HG02970 (cell line): Measurements from ENCODE around the gene THSD7B.
"Not testable (repeated sequence)": the region's sequence is repeated elsewhere in the genome, so short reads cannot be mapped to it uniquely, and the experiment has no call there.

Experiments
- ATAC-seq: cut with Tn5 transposase; IDR thresholded peaks from one replicate; pipeline ENCODE4 v1.9.1; 2021; ENCODE audit warnings: mild to moderate bottlenecking, moderate library complexity, moderate number of reproducible peaks; ENCODE audit not compliant: unreplicated experiment, low FRiP score

Gene THSD7B

GRCh38 chr2:137020452-137021196 lies 255.3 kb downstream of the THSD7B start:
- no peak for ATAC-seq

GRCh38 chr2:137021763-137022162 lies 256.4 kb downstream of the THSD7B start:
- ATAC-seq: no peak

GRCh38 chr2:137023205-137023604 lies 257.9 kb downstream of the THSD7B start:
- ATAC-seq: no peak

GRCh38 chr2:137031731-137032130 lies 266.4 kb downstream of the THSD7B start:
- no peak for ATAC-seq

GRCh38 chr2:137036619-137037018 lies 271.3 kb downstream of the THSD7B start:
- no peak for ATAC-seq

- no peak for ATAC-seq
Measured at GRCh38 chr2:137039482-137040152, 274.3 kb downstream of the THSD7B start.

- no peak for ATAC-seq
Measured at GRCh38 chr2:137047369-137047768, 282.0 kb downstream of the THSD7B start.

- ATAC-seq: no peak
Measured at GRCh38 chr2:137048455-137048854, 283.1 kb downstream of the THSD7B start.

GRCh38 chr2:137049518-137049917 lies 284.2 kb downstream of the THSD7B start:
- ATAC-seq: no peak

- ATAC-seq: no peak
Measured at GRCh38 chr2:137050949-137051348, 285.6 kb downstream of the THSD7B start.

- ATAC-seq: no peak
Measured at GRCh38 chr2:137051778-137052398, 286.5 kb downstream of the THSD7B start.

- ATAC-seq: no peak
Measured at GRCh38 chr2:137056704-137057103, 291.4 kb downstream of the THSD7B start.

- not testable (repeated sequence) for ATAC-seq
Measured at GRCh38 chr2:137076111-137076765, 310.9 kb downstream of the THSD7B start.

- ATAC-seq: no peak
Measured at GRCh38 chr2:137091704-137092103, 326.4 kb downstream of the THSD7B start.

- ATAC-seq: no peak
Measured at GRCh38 chr2:137093116-137093515, 327.8 kb downstream of the THSD7B start.

- ATAC-seq: no peak
Measured at GRCh38 chr2:137096187-137096586, 330.8 kb downstream of the THSD7B start.

GRCh38 chr2:137096693-137097092 lies 331.3 kb downstream of the THSD7B start:
- no peak for ATAC-seq

GRCh38 chr2:137101814-137102213 lies 336.5 kb downstream of the THSD7B start:
- ATAC-seq: not testable (repeated sequence)

- no peak for ATAC-seq
Measured at GRCh38 chr2:137107904-137108303, 342.6 kb downstream of the THSD7B start.

- no peak for ATAC-seq
Measured at GRCh38 chr2:137111896-137112295, 346.6 kb downstream of the THSD7B start.
